GM18951 (cell line): ENCODE results near the gene GPR31.
"Not testable (repeated sequence)": the region's sequence is repeated elsewhere in the genome, so short reads cannot be mapped to it uniquely, and the experiment has no call there.

Source experiments
- POLR2A ChIP-seq: IDR thresholded peaks from 4 replicates; pipeline ENCODE4 v1.6.1; 2011; ENCODE audit warnings: mild to moderate bottlenecking; ENCODE audit not compliant: insufficient read length, insufficient read depth; ENCODE audit errors: extremely low read depth
- in situ Hi-C: fragments of 300-500 bp; cut with MboI; formaldehyde crosslinking; loops from one replicate; pipeline ENCODE4 v1.12.0; 2022; ENCODE audit warnings: low sequenced_read_pairs, mixed read lengths, inconsistent platforms; ENCODE audit not compliant: unreplicated experiment

GPR31 gene

GRCh38 chr6:167171300-167171699, 13.5 kb upstream of the GPR31 start:
- in situ Hi-C loops = not testable (repeated sequence)

GRCh38 chr6:167169867-167170266, 12.1 kb upstream of the GPR31 start:
- in situ Hi-C loops = not testable (repeated sequence)

GRCh38 chr6:167168296-167168695, 10.5 kb upstream of the GPR31 start:
- in situ Hi-C loops = not testable (repeated sequence)

GRCh38 chr6:167167699-167168098, 9.9 kb upstream of the GPR31 start:
- in situ Hi-C loops = not testable (repeated sequence)

- in situ Hi-C loops = no loop called here
- no peak for TF ChIP-seq POLR2A
Measured at GRCh38 chr6:167165858-167166471, 8.2 kb upstream of the GPR31 start.

DNA sequence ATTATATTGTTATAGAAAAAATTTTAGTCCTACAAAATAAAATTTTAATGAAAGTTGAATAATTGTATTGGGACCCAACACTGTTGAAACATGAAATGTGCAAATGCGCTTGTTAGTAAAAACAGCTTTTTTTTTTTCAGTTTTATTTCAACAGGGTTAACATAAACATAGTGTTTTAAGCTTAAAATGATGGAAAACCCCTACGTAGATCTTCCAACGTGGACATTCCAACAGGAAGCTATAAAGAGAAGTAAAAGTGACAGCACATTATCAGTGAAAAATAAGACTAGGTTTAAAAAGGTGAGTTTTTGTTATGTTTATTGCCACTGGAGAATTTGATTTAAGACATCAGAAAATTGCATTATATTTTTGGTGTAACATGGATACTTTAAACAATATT, 6.5 kb upstream of the GPR31 start:
- in situ Hi-C loops = no loop called here
- TF ChIP-seq POLR2A = no peak

GRCh38 chr6:167163476-167164011, 5.8 kb upstream of the GPR31 start:
- in situ Hi-C loops = no loop called here
- no peak for TF ChIP-seq POLR2A

GRCh38 chr6:167162591-167162990, 4.8 kb upstream of the GPR31 start:
- no peak for TF ChIP-seq POLR2A

GRCh38 chr6:167161851-167162467, 4.2 kb upstream of the GPR31 start:
- in situ Hi-C loops = no loop called here
- TF ChIP-seq POLR2A = no peak

More at GRCh38 chr6:167162591-167162990, 4.8 kb upstream of the GPR31 start:
- in situ Hi-C loops = no loop called here

DNA sequence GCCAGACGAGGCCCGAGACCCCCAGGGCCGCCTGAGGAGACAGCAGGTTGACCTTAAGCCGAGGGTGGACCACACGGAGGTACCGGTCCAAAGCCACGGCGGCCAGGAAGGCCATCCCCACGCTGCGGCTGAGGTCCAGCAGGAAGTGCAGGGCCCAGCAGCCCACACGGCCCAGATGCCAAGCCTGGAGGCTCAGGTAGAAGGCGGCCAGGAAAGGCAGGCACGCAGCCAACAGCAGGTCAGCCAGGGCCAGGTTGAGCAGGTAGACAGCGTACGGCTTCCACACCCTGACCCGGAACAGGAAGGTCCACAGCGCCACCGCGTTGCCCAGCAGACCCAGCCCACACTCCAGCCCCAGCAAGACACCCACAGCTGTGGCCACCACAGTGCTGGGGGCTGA, 366 bp downstream of the GPR31 start:
- no peak for TF ChIP-seq POLR2A

DNA sequence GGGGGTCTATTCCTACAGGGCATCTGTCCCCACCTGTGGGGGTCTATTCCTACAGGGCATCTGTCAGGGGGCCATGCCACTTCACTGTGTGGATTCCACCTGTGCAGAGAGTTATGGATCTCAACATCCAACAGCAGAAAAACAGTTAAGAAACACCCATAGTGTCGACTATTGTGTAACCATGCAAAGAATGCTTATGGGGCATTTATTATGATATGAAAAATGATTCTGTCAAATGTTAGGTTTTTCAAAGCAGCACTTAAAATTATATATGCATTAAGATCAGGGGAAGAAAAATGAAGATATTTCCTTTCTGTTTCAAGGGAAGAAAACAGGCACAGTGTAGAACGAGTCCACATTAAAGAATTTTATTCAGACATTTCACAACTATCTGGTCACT, 2.9 kb downstream of the GPR31 start:
- no peak for TF ChIP-seq POLR2A
- in situ Hi-C loops = no loop called here

More for the DNA sequence above, 366 bp downstream of the GPR31 start:
- in situ Hi-C loops = no loop called here

DNA sequence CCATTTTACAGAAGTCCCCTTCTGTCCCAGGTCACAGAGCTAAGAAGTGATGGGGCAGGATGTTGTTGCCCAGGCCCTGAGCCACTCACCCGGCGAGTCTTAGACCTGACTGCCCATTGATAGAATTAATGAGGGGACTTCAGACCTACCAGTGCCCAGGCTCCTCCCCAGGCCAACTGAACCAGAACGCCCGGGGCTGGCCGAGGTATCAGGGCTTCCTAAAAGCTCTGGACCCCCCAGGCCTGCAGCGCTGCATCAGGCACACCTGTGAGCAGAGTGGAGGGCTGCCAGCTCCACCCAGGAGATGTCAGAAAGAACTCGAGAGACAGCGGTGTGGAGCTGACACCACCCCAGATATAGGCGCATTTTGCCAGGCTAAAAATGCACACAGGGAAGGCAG, 3.5 kb downstream of the GPR31 start:
- in situ Hi-C loops = no loop called here
- no peak for TF ChIP-seq POLR2A

- TF ChIP-seq POLR2A = no peak
- in situ Hi-C loops = no loop called here
Measured at GRCh38 chr6:167153521-167153959, 4.2 kb downstream of the GPR31 start.

GRCh38 chr6:167152862-167153261, 4.9 kb downstream of the GPR31 start:
- in situ Hi-C loops = no loop called here
- TF ChIP-seq POLR2A = peak; percentile 45

DNA sequence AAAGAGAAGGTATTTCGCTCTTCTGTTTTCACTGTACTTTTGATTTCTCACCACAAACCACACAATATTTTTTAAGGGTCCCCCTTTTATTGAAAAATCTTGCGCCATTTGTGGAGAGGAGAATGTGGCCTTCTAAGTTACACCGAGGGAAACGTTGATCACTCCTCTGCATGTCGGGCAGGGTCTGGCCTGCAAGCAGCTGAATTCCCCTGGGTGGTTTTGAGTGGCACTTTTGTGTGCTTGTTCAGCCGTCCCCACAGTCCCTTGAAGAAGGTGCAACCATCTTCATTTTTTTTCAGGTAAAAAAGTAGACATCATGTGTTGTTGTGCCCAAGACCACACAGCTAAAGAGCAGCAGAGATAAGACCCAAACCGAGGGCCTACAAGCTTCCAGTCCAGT, 6.1 kb downstream of the GPR31 start:
- in situ Hi-C loops = no loop called here
- no peak for TF ChIP-seq POLR2A
